Stimulated activated naive CD4-positive, alpha-beta T cell treated with Interleukin-2 at 50 U/mL for 16 hours (primary cell): ENCODE measurements around the gene CHST11.

Experiments
- DNase-seq: peaks from one replicate; lab custom pipeline; 2025; lab: John Stamatoyannopoulos, UW

Gene CHST11

GRCh38 chr12:104505095-104505818, 48.5 kb downstream of the CHST11 start:
- DNase-seq: no peak

- DNase-seq: no peak
These were observed 50.1 kb downstream of the CHST11 start for GRCh38 chr12:104506676-104507401.

- no peak for DNase-seq
These were observed 50.9 kb downstream of the CHST11 start for GRCh38 chr12:104507672-104508071.

GRCh38 chr12:104508752-104509446, 52.2 kb downstream of the CHST11 start:
- no peak for DNase-seq

- DNase-seq: no peak
These were observed 53.6 kb downstream of the CHST11 start for GRCh38 chr12:104510145-104510872.

- DNase-seq: no peak
These were observed 54.2 kb downstream of the CHST11 start for GRCh38 chr12:104510873-104511440.

GRCh38 chr12:104513681-104514080, 56.9 kb downstream of the CHST11 start:
- no peak for DNase-seq

- DNase-seq: no peak
These were observed 57.5 kb downstream of the CHST11 start for GRCh38 chr12:104514092-104514810.

GRCh38 chr12:104515899-104516298, 59.2 kb downstream of the CHST11 start:
- no peak for DNase-seq

GRCh38 chr12:104516821-104517220, 60.1 kb downstream of the CHST11 start:
- DNase-seq: no peak

GRCh38 chr12:104517880-104518279, 61.1 kb downstream of the CHST11 start:
- no peak for DNase-seq

GRCh38 chr12:104519190-104520019, 62.7 kb downstream of the CHST11 start:
- no peak for DNase-seq

- no peak for DNase-seq
These were observed 63.6 kb downstream of the CHST11 start for GRCh38 chr12:104520242-104520900.

- no peak for DNase-seq
These were observed 65.0 kb downstream of the CHST11 start for GRCh38 chr12:104521731-104522130.

GRCh38 chr12:104522985-104523722, 66.4 kb downstream of the CHST11 start:
- no peak for DNase-seq

- no peak for DNase-seq
These were observed 67.5 kb downstream of the CHST11 start for GRCh38 chr12:104524034-104524832.

GRCh38 chr12:104526320-104526719, 69.6 kb downstream of the CHST11 start:
- DNase-seq: no peak

GRCh38 chr12:104526751-104527150, 70.0 kb downstream of the CHST11 start:
- DNase-seq: no peak
